ENCODE measurements around the gene HES4.

The HES4 gene

DNA sequence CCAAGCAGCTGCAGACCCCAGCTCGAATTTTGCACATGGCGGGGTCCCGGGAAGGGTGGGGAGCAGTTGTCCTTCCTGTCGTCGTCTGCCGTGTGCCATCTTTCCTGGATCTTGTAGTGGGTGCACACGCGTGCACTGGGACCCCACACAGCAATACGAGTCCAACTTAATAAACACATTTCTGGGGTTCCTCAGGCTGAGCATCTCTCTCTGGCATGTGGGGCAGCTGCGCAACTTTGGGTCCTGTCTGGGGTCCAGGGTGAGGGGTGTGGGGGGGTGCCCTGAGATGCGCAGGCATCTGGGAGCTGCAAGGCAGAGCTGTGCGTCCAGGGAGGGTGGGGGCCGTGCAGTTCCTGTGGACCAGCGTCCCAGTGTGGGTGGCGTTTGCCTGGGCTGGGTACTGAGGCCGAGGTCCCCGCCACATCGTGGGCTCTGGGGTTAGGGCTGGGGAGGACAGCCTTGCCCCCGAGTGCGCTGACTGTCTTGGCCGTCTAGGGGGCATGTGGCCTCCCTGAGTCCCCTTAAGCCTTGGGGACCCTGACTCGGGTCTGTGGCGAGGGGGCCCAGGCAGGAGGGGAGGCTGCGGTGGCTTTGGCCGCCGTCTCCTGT is 34.3 kb downstream of the HES4 start:
- DNase-seq, result no peak

DNA sequence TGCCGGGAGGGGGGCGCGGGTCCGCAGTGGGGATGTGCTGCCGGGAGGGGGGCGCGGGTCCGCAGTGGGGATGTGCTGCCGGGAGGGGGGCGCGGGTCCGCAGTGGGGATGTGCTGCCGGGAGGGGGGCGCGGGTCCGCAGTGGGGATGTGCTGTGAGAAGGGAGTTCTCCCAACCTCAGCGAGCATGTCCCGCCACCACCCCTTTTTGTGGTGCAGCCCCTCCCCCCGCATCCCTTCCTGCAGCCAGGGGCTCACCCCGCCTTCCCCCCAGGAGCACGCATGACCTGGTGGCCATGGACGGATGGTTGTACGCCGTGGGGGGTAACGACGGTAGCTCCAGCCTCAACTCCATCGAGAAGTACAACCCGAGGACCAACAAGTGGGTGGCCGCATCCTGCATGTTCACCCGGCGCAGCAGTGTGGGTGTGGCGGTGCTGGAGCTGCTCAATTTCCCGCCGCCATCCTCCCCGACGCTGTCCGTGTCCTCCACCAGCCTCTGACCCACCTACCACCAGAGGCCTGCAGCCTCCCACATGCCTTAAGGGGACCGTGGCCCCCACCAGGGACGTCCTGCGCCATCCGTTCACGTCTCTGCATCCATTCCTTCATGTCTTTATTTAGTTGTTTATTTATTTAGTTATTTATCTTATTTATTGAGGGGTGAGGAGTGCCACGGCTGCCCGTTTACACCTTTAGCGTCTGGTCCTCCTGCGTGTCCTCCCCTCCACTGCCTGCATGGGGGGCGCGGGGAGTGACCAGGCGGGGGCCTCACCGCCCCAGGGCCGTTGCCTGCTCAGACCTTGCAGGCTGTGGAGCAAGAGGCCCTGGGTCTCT is 35.0 kb downstream of the HES4 start:
- DNase-seq, result no peak

DNA sequence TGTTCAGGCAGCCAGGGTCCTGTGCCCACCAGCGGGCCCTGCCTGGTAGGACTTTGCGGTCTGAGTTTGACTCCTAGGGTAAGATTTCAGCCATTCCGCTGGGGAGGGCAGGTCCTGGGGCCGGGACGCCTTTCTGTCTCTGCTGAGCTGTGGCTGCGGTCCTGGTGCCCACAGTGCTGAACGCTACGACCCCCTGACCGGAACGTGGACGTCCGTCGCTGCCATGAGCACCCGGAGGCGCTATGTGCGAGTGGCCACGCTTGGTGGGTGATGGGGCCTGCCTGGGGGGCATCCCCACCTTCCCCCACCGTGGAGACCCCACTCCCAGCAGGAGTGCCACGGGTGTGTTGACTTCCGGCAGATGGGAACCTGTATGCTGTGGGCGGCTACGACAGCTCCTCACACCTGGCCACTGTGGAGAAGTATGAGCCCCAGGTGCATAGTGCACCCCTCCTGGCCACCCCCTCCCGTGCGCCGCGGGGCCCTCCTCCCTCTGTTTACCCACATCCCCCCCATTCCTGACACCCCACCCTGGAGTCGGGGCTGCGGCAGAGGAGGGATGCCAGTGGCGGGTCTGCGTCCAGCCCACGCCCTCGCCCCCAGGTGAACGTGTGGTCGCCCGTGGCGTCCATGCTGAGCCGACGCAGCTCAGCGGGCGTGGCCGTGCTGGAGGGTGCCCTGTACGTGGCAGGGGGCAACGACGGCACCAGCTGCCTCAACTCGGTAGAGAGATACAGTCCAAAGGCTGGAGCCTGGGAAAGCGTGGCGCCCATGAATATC is 36.0 kb downstream of the HES4 start:
- DNase-seq, result no peak

DNA sequence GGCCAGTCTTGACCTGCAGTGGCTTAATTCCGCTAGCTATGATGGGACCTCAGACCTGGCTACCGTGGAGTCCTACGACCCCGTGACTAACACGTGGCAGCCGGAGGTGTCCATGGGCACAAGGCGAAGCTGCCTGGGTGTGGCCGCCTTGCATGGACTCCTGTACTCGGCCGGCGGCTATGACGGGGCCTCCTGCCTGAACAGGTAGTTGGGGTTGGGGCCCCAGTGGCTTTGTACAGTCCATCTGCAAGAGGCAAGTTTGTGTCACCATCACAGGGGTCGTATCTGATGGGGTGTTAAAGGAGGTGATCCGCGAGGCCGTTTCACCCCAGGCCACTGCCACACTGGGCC is 36.6 kb downstream of the HES4 start:
- DNase-seq, result no peak

DNA sequence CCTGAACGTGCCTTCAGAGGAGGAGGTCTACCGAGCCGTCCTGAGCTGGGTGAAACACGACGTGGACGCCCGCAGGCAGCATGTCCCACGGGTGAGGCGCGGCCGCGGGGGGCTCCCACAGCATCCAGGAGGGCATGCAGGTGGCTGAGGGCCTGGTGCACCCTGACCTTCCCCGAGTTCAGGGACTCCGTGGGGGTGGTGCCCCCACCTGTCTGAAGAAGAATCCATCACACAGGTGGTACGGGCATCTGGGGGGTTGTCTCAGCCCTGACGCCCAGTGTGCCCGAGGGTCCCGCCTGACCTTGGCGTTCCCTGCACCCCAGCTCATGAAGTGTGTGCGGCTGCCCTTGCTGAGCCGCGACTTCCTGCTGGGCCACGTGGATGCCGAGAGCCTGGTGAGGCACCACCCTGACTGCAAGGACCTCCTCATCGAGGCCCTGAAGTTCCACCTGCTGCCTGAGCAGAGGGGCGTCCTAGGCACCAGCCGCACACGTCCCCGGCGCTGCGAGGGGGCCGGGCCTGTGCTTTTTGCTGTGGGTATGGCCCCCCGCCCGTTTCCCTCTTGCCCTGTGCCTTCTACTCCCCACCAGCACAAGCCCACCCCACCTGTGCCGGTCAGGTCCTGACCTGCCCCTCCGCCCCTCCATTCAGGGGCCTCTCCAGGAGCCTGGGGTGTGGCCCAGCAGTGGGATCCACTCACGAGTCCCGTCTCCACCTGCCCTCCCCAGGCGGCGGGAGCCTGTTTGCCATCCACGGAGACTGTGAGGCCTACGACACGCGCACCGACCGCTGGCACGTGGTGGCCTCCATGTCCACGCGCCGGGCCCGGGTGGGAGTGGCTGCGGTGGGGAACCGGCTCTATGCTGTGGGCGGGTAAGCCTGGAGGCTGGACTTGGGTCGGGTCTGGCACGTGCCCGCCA is 37.3 kb downstream of the HES4 start:
- no peak for DNase-seq

DNA sequence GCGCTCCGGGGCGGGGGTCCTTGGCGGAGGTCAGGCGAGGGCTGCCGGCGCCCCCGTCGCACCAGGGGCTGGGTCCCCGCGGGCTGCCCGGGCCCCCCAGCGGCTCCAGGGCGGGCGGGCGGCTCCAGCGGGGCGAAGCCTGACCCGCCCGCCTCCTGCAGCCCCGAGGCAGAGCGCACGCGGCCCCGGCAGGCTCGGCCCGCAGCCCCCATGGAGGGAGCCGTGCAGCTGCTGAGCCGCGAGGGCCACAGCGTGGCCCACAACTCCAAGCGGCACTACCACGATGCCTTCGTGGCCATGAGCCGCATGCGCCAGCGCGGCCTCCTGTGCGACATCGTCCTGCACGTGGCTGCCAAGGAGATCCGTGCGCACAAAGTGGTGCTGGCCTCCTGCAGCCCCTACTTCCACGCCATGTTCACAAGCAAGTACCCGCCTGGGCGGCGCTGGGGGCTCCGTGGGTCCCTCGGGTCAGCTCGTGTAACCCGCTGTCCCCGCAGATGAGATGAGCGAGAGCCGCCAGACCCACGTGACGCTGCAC is 38.7 kb downstream of the HES4 start:
- no peak for DNase-seq

DNA sequence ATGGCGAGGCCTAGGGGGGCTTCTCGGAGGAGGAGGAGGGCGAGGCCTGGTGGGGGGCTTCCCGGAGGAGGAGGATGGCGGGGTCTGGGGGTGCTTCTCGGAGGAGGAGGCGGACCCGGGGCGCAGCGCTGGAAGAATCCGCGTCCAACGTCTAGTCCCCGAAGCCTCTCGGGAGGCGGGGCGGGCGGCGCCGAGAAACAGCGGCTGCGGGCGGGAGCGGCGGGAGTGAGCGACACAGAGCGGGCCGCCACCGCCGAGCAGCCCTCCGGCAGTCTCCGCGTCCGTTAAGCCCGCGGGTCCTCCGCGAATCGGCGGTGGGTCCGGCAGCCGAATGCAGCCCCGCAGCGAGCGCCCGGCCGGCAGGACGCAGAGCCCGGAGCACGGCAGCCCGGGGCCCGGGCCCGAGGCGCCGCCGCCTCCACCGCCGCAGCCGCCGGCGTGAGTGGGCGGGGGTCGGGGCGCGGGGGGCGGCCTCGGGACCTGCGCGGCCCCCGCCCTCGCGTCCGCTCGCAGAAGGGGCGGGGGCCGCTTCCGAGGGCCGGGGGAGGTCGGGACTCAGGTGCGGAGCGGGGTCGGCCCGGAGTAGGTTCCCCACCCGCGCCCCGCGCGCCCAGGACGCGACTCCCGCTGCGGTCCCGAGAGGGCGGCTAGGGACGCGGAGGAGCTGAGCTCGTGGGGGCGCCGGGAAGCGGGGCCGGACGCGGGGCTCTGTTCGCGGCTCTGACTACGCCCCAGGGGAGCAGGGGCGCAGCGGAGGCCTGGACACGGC is 39.4 kb downstream of the HES4 start, which contains the start of gene KLHL17:
TSS of gene KLHL17 (plus strand) at position 222 of the 769 bp plus-strand sequence. CDS start at position 332, 110 bp downstream.
- DNase-seq, result peak; percentile 40 to 75 (median 67)

DNA sequence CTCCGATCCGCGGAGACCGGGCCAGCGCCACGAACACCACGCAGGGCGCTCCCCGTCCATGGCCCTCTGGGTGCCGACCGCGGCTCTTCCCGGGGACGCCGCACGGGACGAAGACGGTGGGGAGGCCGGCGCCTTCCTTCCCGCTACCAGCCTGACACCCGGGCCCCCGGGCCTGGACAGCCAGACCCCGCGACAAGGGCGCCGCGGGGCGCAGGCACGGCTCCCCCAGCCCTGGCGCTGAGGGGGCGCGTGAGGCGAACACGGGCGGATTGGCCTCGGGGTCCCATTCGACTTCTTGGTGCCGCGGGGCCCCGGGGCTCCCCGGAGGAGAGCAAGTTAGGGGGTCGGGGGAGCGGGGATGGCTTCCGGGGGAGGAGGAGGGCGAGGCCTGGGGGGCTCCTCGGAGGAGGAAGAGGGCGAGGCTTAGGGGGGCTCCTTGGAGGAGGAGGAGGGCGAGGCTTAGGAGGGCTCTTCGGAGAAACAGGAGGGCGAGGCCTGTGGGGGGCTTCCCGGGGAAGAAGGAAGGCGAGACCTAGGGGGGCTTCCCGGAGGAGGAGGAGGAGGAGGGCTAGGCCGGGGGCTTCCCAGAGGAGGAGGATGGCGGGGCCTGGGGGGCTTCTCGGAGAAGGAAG is 40.0 kb downstream of the HES4 start:
- DNase-seq, result no peak

DNA sequence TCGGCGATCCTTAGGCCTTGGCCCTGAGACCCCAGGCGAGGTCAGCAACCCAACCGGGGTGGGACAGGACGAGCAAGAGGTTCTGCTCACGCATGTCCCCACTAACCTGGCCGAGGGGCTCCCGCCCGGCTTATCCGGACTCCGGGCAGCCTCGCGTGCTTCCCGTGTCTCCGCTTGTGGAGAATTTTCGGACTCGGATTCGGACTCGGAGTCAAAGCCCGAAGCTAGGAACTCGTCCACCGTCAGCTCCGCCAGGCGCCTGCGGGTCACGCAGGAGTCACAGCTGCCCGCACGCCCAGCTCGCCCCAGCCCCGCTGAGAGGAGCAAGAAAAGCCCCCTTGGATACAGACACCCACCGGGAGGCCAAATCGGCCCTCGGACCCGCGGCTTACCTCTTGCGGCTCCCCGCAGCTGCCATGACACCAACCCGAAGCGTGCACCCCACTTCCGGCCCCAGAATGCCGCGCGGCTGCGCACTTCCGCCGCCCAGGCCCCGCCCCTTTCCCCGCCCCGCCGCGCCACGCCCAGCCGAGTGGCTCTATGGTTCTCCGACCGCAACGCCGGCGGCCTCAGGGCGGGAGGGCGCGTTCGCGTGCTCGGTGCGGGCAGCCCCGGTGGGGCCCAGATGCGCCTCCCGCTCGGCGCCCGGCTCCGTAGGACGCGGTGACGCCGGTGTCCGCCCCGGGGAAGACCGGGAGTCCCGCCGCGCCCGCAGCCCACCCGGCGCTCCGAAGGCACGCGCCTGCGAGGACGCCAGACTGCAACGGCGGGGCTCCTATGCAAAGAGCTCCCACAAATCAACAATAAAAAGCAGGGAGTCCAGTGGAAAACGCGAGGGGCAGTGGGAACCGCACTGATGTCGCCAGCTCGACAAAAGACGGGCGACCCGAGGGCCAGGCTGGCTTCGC is 40.8 kb downstream of the HES4 start, which contains the start of gene NOC2L:
TSS of gene NOC2L (minus strand) at position 434 of the 908 bp plus-strand sequence. CDS start at position 418, 16 bp downstream.
- DNase-seq, result peak; percentile 79 to 95 (median 92)

DNA sequence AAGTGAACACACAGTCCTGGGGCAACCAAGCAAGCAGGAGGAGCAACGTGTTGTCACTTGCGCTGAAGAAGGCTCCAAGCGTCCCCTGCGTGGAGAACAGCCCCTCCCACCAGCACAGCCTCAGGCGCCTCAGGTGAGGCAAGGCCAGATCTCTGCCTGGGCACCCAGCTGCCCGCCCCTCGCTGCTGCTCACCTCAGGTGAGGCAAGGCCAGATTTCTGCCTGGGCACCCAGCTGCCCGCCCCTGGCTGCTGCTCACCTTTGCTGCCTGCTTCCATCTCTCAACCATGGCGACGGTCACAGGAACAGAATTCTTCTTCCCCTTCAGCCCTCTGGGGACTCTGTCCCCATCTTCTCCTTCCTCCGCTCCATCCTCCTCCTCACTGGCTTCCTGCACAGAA is 43.3 kb downstream of the HES4 start:
- DNase-seq, result no peak

DNA sequence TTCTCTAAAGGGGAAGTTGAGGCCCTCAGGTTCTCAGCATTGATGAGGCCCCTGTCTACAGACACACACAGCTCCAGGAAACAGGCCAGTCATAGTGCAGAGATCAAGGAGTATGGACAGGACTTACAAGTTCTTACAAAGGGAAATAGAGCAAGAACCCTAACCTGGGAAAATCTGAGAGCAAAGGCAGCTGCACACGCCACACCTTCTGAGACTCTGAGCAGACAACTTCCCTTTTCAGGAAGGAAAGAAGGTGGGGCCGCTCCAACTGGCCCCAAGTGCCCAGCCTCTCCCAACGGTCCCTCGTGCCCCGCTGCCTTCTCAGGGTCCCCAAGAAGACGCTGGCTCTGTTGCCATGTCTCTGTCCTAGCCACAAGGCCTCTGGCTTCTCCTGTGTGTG is 44.4 kb downstream of the HES4 start:
- DNase-seq, result no peak

DNA sequence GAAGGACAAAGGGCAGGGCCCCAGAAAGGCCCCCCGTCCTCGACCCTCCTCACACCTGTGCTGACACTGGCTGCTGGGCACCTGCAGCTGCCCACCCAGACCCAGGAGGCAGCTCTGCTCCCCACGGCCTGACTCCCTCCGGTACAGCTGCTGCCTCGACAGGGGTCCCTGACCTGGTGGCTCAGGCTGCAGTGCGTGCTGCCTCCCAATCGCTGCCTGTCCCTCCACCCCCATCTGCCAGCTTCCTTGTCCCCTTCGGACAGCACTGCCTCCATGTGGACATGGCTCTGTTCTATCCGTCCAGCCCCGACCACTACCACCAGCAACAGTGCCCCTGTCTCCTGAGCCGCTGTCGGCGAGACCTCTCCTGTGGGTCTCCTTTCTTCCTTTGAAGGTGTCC is 45.0 kb downstream of the HES4 start:
- no peak for DNase-seq

DNA sequence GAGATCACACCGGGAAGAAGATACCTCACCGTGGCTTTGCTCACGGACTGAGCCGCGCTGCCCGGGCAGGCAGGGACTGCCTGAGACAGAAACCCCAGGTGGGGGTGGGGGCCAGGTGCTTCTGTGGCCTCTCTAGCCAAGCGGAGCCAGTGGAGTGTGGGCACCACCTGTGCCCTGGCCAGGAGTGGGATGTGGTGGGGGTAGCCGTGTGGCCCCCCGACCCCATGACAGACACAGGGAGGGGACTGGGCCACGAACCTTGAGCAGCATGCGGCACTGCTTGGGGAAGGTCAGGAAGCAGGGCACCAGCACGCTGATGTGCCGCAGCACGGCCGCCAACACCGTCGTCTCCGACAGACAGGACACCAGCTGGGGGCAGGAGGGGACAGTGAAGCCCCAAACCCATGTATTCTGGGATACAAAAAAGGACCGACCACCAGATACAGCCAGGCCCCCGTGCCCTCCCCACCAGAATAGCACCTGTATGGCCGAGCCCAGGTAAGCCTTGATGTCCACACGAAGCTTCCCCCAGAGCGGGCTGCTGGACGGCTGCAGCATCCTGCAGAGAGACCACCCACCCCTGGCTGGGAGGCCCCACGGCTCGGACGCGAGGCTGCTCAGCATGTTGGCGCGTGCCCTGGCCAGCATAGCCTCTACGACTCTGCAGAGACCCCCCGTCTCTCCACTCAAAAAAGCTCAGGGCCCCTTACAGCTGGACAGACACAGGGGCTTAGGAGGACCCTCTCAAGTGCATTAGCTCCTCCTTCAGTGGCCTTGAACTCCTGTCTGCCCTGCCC is 46.2 kb downstream of the HES4 start:
- no peak for DNase-seq

DNA sequence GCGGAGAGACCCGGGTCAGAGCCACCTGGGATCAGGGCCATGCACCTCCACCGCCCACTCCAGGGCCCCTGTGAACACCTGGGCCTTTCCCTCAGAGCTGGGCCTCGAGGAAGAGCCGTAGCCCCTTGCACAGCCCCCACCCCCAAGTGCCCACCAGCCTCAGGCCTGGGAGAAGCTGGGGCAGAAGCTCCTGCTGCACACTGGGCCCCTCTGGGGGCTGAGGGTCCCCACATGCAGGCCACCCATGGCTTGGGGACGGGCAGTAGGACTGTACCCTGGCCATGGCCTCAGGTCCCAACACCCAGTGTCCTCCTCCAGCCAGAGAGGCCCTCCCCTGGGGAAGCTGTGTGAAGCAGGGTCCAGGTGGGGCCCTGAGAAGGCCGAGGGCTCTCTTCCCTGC is 47.3 kb downstream of the HES4 start:
- DNase-seq, result no peak

DNA sequence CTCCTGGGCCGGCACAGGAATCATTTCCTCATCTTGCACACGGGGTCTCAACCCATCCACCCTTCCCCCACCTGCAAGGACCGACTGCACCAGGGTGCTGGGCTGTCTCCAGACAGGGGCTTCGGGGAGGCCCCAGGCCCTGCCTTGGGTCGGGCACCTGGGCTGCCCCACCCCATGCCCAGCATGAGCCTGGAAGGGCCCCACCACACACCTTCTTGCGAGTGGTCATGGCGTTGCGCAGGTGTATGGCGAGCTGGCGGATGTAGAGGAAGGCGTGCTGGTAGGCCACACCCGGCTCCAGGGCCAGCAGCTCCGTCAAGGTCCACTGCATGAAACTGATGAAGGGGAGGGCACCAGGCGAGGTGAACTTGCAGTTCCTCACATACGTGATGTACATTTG is 47.7 kb downstream of the HES4 start:
- no peak for DNase-seq

DNA sequence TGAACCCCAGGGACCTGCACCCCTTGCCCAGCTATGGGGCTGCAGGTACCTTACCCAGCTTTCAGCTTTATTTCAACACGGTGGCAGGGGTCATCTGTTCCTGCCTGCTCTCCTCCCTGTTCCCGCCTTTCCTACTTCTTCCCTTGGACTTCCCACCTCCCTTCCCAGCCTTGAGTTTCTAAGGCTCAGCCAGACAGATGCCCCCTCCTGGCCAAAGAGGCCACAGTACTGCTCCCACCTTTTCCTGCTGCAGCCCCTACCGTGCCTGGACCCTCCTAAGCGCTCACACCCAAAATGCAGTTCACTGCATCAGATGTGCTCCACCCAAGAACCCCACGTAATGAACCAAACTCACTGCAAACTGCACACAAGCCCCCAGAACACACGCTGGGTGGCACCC is 48.5 kb downstream of the HES4 start:
- DNase-seq, result no peak

DNA sequence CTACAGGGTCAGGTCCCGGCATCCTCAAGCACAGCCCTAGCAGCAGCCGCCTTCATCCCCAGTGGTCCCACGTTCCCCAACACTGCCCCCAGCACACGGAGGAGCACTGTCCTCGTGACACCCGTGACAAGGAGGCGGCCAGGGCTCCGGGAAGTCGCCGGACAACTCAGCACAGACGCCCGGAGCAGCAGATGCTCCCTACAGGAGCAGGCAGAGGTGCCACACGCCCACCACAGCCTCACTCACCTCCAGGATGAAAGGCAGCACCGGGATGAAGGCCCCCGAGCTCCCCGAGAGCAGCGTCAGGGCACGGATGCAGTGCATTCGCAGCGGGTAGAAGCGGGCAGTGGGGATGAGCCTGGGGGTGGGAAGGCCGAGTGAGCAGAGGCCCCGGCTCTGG is 49.0 kb downstream of the HES4 start:
- DNase-seq, result no peak

DNA sequence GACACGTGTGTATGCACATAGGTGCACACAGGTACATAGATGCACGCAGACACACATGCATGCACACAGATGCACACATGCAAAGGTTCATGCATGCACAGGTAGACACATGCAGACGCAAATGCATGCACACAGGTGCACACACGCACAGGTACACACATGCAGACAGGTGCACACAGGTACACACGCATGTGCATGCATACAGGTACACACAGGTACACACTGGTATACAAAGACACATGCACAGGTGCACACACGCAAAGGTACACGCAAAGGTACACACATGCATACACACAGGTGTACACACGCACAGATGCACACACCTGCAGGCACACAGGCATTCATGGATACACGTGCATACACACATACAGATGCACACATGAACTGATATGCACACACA is 49.6 kb downstream of the HES4 start:
- DNase-seq, result no peak

Data from stimulated activated naive CD4-positive, alpha-beta T cell (primary cell).